ENCODE measurements around the gene NAXE.
"Not testable (repeated sequence)": the region's sequence is repeated elsewhere in the genome, so short reads cannot be mapped to it uniquely, and the experiment has no call there.

NAXE gene
- total RNA-seq: 15.7 to 23.2 (median 18.9) reads per million in 4 donors

DNA sequence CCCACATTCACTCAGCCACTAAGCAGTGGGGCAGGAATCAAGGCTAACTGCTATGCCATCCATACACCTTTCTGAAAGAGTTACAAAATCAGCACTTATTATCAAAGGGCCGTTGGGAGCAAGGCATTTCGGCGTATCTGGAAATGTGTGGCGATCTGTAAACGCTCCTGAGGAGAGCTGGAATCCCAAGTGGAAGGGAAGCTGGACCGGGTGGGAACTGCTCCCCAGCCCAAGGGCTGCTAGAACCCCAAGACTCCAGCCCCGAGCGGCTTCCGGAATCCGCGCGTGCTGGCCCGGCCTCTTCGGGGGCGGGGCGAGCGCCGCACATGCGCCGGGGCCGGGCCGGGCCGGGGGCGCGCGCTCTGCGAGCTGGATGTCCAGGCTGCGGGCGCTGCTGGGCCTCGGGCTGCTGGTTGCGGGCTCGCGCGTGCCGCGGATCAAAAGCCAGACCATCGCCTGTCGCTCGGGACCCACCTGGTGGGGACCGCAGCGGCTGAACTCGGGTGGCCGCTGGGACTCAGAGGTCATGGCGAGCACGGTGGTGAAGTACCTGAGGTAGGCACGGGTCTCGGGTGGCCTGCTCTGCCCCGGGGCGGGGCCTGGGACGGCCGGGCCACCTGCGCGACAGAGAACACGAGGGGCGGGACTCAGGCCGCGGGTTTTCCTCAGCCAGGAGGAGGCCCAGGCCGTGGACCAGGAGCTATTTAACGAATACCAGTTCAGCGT, at the start of gene NAXE:
NAXE (plus strand) TSS at position 345 of the 726 bp plus-strand sequence; CDS start at position 374, 29 bp downstream.
- DNase-seq: peak; percentile 47 to 72 (median 57)

GRCh38 chr1:156543066-156543465, 48.5 kb upstream of the NAXE start:
- DNase-seq: no peak

- DNase-seq: no peak
These were observed 46.9 kb upstream of the NAXE start for GRCh38 chr1:156544592-156545102.

DNA sequence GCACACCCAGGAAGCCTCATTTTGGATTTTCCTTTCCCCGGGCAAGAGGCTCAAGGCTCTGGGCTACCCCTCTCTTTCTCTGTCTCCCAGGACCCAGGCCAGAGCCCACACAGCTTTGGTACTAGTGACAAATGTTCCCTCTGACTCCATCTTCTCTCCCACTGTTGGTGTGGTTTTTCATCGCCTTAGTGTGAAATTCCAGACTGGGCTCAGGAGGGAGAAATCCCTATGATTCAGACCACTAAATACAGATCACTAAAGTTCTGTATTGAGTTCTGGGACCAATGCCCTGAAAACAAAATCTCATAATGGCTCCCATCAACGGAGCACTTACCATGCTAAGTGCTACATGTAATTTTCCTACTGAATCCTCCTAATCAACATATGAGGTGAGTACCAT, 45.3 kb upstream of the NAXE start:
- no peak for DNase-seq

GRCh38 chr1:156547434-156547833, 44.1 kb upstream of the NAXE start:
- DNase-seq: no peak

DNA sequence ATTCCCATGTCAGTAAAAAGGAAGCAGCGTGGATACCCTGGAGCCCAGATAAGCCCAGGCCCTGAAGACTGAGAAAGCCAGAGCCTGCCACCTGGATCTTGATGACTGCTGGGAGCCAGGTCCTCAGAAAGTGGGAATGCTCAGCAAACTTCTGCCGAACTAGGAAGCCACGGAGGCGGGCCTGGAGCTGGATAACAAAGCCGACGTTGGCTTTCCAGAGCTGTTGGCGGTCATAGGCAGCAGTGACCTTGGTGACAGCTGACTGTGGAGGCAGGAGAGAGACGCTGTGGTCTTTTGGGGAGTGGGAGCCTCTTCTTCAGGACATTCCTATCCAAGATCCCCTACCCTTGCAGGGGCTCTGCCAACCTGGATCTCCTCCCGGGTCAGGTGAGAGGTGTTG, 43.6 kb upstream of the NAXE start:
- DNase-seq: no peak

DNA sequence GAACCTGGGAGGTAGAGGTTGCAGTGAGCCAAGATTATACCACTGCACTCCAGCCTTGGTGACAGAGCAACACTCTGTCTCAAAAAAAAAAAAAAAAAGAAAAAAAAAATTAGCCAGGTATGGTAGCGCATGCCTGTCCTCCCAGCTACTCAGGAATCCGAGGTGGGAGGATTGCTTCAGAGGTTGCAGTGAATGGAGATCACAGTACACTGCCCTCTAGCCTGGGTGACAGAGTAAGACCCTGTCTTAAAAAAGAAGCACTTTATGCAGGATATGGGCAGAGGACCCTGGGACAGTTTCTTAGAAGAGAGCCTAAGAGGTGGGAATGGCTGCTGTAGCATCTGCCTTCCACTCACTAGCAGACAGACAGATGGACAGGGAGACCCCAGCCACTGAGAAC, 42.2 kb upstream of the NAXE start:
- DNase-seq: no peak

- no peak for DNase-seq
These were observed 41.7 kb upstream of the NAXE start for GRCh38 chr1:156549831-156550230.

GRCh38 chr1:156550346-156550745, 41.2 kb upstream of the NAXE start:
- no peak for DNase-seq

DNA sequence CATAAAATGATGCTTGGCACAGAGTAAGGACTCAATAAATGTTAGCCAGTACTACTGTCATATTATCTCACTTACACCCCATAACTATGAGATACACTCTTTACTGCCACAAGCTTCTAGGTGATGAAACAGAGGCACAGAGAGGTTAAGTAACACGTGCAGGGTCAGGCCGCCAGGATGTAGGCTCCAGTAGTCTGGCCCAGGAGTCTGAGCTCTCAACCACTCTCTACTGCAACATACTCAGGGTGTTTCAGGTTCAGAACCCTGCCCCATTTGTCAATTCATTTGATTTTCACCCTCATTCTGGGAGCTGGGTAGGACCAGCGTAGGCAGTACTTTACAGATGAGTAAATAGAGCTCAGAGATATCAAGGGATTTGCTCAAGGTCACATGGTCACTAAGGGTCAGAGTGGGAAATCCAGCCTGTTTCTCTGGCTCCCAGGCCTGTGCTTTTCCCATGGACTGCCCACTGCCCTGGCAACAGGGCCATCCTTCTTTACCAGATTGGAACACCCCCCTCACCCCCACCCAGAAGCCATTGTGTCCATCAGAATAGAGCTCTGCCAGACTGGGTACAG, 40.4 kb upstream of the NAXE start:
- DNase-seq: no peak

GRCh38 chr1:156551869-156552268, 39.7 kb upstream of the NAXE start:
- DNase-seq: no peak

- DNase-seq: no peak
These were observed 39.1 kb upstream of the NAXE start for GRCh38 chr1:156552518-156552917.

DNA sequence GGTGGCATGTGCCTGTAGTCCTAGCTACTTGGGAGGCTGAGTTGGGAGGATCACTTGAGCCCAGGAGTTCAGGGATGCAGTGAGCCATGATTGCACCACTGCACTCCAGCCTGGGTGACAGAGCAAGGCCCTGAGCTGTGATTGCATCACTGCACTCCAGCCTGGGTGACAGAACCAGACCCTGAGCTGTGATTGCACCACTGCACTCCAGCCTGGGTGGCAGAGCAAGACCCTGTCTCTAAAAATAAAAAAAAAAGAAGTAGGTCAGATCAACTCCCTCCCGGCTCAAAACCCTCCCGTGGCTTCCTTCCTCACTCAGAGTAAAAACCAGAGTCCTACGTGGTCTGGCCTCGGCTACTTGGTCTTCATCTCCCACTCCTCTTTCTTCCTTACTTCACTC, 38.6 kb upstream of the NAXE start:
- not testable (repeated sequence) for DNase-seq

GRCh38 chr1:156553860-156554485, 37.6 kb upstream of the NAXE start:
- DNase-seq: no peak

DNA sequence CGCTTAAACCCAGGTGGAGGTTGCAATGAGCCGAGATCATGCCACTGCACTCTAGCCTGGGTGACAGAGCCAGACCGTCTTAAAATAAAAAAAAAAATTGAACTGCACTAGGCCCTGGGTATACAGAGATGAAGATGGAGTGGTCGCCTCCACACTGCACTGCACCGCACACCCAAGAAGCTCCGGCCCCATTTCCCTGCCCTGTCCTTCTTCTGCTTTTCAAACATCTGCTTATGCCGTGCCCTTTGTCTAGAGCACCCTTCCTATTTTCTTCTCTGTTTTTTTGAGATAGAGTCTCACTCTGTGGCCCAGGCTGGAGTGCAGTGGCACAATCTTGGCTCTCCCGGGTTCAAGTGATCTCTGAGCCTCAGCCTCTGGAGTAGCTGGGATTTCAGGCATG, 36.6 kb upstream of the NAXE start:
- no peak for DNase-seq

- DNase-seq: no peak
These were observed 35.9 kb upstream of the NAXE start for GRCh38 chr1:156555715-156556114.

DNA sequence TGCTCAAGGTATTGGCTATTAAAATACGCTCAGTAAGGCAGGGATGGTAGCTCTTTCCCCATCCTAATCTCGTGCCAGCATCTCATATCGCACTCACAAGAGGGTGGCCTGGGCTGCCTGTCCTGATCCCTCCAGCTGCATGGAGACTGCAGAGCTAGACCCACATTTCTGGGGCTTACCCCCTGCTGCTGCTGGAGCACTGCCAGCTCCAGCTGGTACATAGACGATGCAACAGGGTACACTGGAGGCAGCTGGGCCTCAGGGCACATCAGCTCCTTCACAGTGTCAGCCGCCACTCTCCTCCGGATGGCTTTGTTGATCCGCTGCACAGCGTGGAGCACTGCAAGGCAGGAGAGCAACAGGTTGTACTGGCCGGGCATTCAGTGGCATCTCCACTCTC, 35.2 kb upstream of the NAXE start:
- DNase-seq: no peak

- DNase-seq: no peak
These were observed 32.3 kb upstream of the NAXE start for GRCh38 chr1:156559086-156559796.

DNA sequence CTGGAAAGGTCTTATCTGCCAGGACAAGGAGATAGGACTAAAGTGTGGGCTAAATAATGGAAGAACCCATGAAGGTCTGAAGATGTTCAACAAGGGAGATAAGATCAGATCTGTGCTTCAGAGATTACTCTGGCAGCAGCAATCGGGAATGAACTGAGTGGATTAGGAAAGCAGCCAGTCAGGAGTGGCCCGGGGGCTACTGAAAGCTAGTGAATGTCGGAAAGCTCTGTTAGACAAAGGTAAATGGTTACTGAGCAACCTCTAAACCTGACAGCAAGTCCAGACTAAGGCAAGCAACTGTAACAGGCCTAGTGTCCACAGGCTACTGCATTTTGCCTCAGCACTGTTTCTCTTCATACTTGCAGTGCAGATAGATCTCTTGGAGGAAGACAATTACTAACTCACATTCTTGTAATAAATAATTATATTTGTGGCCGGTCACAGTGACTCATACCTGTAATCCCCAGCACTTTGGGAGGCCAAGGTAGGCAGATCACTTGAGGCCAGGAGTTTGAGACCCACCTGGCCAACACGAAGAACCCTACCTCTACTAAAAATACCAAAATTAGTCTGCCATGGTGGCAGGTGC, 31.7 kb upstream of the NAXE start:
- no peak for DNase-seq

DNA sequence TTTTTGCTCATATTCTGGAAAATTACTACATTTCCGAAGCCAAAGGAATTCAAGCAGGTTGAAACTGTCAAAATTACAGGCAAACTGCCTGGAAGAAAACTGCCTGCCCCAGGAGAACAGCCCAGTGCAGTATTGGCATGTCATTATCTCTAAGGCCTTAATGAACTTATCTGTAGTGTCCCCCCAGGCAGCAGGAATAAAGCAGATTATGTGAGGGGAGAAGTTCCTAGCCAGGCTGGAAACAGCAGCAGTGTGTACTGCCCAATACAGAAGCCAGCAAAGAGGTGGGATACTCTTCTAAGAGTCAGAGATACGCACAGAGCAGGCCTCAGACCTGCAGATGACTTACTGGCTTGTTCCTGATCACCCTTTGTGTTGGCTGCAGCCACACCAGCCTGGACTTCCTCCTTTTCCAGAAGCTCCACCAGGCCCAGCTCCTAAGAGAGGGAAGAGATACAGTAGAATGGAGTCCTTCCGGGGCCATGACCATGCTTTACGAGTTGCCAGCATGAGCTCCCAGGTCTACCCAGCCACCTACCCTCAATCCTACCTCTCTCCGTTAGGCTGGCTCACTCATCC, 30.9 kb upstream of the NAXE start:
- DNase-seq: no peak

- no peak for DNase-seq
These were observed 26.1 kb upstream of the NAXE start for GRCh38 chr1:156565519-156565918.

DNA sequence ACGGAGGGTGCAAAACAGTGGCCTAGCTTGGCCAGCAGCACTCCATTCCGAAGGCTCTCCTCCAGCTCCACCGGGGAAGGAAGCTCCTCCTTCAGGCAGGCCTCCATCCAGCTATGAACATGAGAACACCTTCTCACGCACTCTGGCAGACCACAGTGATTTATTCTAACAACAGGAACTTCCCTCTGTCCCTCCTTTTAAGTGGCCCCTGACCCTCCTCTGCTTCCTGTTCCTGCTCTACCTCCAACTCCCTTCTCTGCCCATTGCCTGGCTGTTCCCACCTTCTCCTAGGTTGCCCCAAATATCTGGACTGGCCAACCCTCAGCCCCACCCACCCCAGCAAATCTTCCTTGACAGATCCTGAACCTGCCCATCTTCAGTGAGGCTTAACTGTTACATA, 25.1 kb upstream of the NAXE start:
- no peak for DNase-seq
